Umbilical cord (tissue), 2 donors: ENCODE results near the gene CPLANE2. TPM values are rescaled to one million over a fixed set of nuclear protein-coding genes. Genes with fewer than 3 reads are reported as not detected.
"Not testable (repeated sequence)": the region's sequence is repeated elsewhere in the genome, so short reads cannot be mapped to it uniquely, and the experiment has no call there.

Experiments
- DNase-seq: peaks from one replicate; pipeline ENCODE4 v3.0.0-alpha.2; 2015; ENCODE audit warnings: low spot score
- total RNA-seq: library from RNA; depleted of rRNA; stranded (reverse); fragments of >200 nt; gene quantifications from one replicate; pipeline ENCODE4 v1.2.3, GENCODE V29; 2014; ENCODE audit warnings: low replicate concordance; ENCODE audit not compliant: insufficient read depth

Gene CPLANE2
- total RNA-seq, 1 donor from 2014 or later: 0.48 TPM

GRCh38 chr1:16248603-16249516, 11.9 kb upstream of the CPLANE2 start:
- DNase-seq: peak; percentile 85

GRCh38 chr1:16248007-16248436, 11.0 kb upstream of the CPLANE2 start:
- no peak for DNase-seq

- DNase-seq: no peak
Measured at GRCh38 chr1:16247441-16247840, 10.5 kb upstream of the CPLANE2 start.

- DNase-seq: no peak
Measured at GRCh38 chr1:16246961-16247360, 10.0 kb upstream of the CPLANE2 start.

- DNase-seq: not testable (repeated sequence)
Measured at GRCh38 chr1:16246239-16246638, 9.3 kb upstream of the CPLANE2 start.

GRCh38 chr1:16245476-16246196, 8.7 kb upstream of the CPLANE2 start:
- DNase-seq: no peak

GRCh38 chr1:16244650-16245285, 7.8 kb upstream of the CPLANE2 start:
- DNase-seq: no peak

GRCh38 chr1:16243936-16244649, 7.1 kb upstream of the CPLANE2 start:
- peak; percentile 89 for DNase-seq

- no peak for DNase-seq
Measured at GRCh38 chr1:16243215-16243610, 6.2 kb upstream of the CPLANE2 start.

- no peak for DNase-seq
Measured at GRCh38 chr1:16242556-16243214, 5.7 kb upstream of the CPLANE2 start.

- DNase-seq: no peak
Measured at GRCh38 chr1:16241221-16241708, 4.3 kb upstream of the CPLANE2 start.

GRCh38 chr1:16239972-16240491, 3.0 kb upstream of the CPLANE2 start:
- no peak for DNase-seq

- no peak for DNase-seq
Measured at GRCh38 chr1:16237343-16237830, 404 bp upstream of the CPLANE2 start.

GRCh38 chr1:16235944-16236510, 956 bp downstream of the CPLANE2 start:
- DNase-seq: no peak

- DNase-seq: no peak
Measured at GRCh38 chr1:16235347-16235746, 1.6 kb downstream of the CPLANE2 start.

GRCh38 chr1:16233431-16233830, 3.6 kb downstream of the CPLANE2 start:
- no peak for DNase-seq

- DNase-seq: no peak
Measured at GRCh38 chr1:16232316-16232710, 4.7 kb downstream of the CPLANE2 start.

- no peak for DNase-seq
Measured at GRCh38 chr1:16231331-16232315, 5.4 kb downstream of the CPLANE2 start.

GRCh38 chr1:16230744-16231143, 6.2 kb downstream of the CPLANE2 start:
- DNase-seq: no peak
